A673 (cell line): Measurements from ENCODE around the gene CLEC2A. TPM values are rescaled to one million over a fixed set of nuclear protein-coding genes. Genes with fewer than 3 reads are reported as not detected.

Experiments used
- BruUV-seq: library from RNA; stranded (reverse); fragments of 400-500 nt; replicated peaks from 2 replicates; lab custom pipeline; 2021; lab: Mats Ljungman, UMichigan
- CTCF ChIA-PET: fragments of 300-600 bp; sonication (Branson Sonifier 250); formaldehyde crosslinking; loops from one replicate; lab custom pipeline; 2022; ENCODE audit warnings: antibody characterized with exemption; lab: Charles Lee
- POLR2A ChIA-PET: fragments of 300-600 bp; sonication (Branson Sonifier 250); formaldehyde crosslinking; loops from one replicate; lab custom pipeline; 2022; ENCODE audit warnings: antibody characterized with exemption; ENCODE audit not compliant: low non-redundant PET; lab: Charles Lee
- DNase-seq: peaks from one replicate; pipeline ENCODE4 v3.0.0-alpha.2; 2015; ENCODE audit warnings: low spot score
- H3K27ac ChIP-seq: fragments of 200-600 bp; sonication (generic); 2 replicates; pipeline ENCODE4 v1.5.1; 2016; ENCODE audit warnings: mixed run types, low read depth, mild to moderate bottlenecking, mixed read lengths, antibody characterized with exemption, low read length; ENCODE audit not compliant: poor library complexity, severe bottlenecking
- H3K27me3 ChIP-seq: fragments of 200-600 bp; sonication (generic); replicated peaks from 2 replicates; pipeline ENCODE4 v1.6.1; 2017; ENCODE audit warnings: mixed run types, low read depth, mild to moderate bottlenecking, mixed read lengths, antibody characterized with exemption, low read length; ENCODE audit not compliant: insufficient read depth, poor library complexity
- H3K36me3 ChIP-seq: fragments of 200-600 bp; sonication (generic); 2 replicates; pipeline ENCODE4 v1.6.1; 2016; ENCODE audit warnings: mixed run types, mild to moderate bottlenecking, mixed read lengths, antibody characterized with exemption, low read length; ENCODE audit not compliant: insufficient read depth, poor library complexity, severe bottlenecking
- H3K4me1 ChIP-seq: fragments of 200-600 bp; sonication (generic); 2 replicates; pipeline ENCODE4 v1.6.1; 2017; ENCODE audit warnings: mixed run types, mild to moderate bottlenecking, mixed read lengths, antibody characterized with exemption, low read length; ENCODE audit not compliant: insufficient read depth, poor library complexity, severe bottlenecking
- H3K4me3 ChIP-seq: fragments of 200-600 bp; sonication (generic); 2 replicates; pipeline ENCODE4 v1.5.1; 2016; ENCODE audit warnings: low read depth, mixed run types, mild to moderate bottlenecking, mixed read lengths, low read length; ENCODE audit not compliant: poor library complexity, severe bottlenecking
- H3K9me3 ChIP-seq: fragments of 200-600 bp; sonication (generic); 2 replicates; pipeline ENCODE4 v1.6.1; 2016; ENCODE audit warnings: mixed run types, low read depth, mild to moderate bottlenecking, mixed read lengths, antibody characterized with exemption, low read length; ENCODE audit not compliant: poor library complexity, severe bottlenecking
- EZH2 ChIP-seq: fragments of 200-600 bp; sonication (generic); IDR thresholded peaks from 2 replicates; pipeline ENCODE4 v1.6.1; 2017; ENCODE audit warnings: borderline replicate concordance, low read depth, mild to moderate bottlenecking, mixed read lengths, antibody characterized with exemption, low read length; ENCODE audit not compliant: poor library complexity, severe bottlenecking
- intact Hi-C: fragments of 100-400 bp; cut with micrococcal nuclease; formaldehyde crosslinking; loops from one replicate; pipeline ENCODE4 v1.10.0; 2022; ENCODE audit not compliant: unreplicated experiment
- total RNA-seq: library from RNA; stranded (reverse); gene quantifications from 2 replicates; pipeline ENCODE4 v1.2.3, GENCODE V29; 2021
- TF ChIP-seq, protein P1 (sequence below): fragments of 300-800, 200-600 bp; sonication (generic); conservative IDR thresholded peaks from 2 replicates; pipeline ENCODE4 v1.5.1; 2017; ENCODE audit warnings: low read depth, mild to moderate bottlenecking, antibody characterized with exemption, low read length, moderate library complexity, mixed read lengths

The CLEC2A gene
- total RNA-seq, 1 experiment from 2014 or later = not detected

DNA sequence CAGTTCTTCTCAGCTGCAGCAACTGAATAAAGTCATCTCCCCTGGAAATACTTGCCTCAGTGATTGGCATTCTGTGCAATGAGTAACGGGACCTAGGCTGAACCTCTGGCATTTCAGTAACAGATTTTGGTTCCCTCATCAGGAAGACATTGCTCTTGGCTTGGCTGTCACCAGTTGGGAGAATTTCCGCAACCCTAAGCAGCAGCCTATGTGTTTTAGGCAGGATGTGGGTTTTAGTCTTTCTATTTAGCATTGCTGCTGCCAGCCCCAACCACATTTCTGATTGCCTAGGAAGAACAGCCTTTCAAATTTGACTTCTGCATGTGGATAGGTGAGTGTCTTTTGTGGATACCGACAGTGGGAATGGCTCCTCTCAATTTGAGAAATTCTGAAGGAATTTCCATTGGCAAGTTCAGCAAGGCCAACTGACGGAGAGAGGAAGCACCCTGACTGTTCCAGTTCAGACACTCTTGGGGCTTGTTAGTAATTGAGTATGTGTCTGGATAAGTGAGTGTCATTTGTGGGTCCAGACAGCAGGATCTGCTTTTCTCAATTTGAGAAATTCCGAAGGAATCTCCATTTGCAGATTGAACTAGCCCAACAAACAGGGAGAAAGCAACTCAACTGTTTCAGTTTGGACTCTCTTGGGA, 19.0 kb upstream of the CLEC2A start:
- no peaks in the 10 kb centered on the region for H3K36me3 ChIP-seq
- ChIA-PET POLR2A (no interaction called here), CTCF (no interaction called here)
- H3K4me3 ChIP-seq = no peak overlapping the region
- peaks cover 47% of the 10 kb centered on the region for H3K27me3 ChIP-seq
- H3K27ac ChIP-seq = no peak overlapping the region
- no peaks in the 10 kb centered on the region for H3K9me3 ChIP-seq
- TF ChIP-seq, protein P1, sequence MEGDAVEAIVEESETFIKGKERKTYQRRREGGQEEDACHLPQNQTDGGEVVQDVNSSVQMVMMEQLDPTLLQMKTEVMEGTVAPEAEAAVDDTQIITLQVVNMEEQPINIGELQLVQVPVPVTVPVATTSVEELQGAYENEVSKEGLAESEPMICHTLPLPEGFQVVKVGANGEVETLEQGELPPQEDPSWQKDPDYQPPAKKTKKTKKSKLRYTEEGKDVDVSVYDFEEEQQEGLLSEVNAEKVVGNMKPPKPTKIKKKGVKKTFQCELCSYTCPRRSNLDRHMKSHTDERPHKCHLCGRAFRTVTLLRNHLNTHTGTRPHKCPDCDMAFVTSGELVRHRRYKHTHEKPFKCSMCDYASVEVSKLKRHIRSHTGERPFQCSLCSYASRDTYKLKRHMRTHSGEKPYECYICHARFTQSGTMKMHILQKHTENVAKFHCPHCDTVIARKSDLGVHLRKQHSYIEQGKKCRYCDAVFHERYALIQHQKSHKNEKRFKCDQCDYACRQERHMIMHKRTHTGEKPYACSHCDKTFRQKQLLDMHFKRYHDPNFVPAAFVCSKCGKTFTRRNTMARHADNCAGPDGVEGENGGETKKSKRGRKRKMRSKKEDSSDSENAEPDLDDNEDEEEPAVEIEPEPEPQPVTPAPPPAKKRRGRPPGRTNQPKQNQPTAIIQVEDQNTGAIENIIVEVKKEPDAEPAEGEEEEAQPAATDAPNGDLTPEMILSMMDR = no peak
- no peak for TF ChIP-seq EZH2
- intact Hi-C loops = no loop called here
- no TSS peak for BruUV-seq
- no peak for DNase-seq
- H3K4me1 ChIP-seq = no peaks in the 10 kb centered on the region

DNA sequence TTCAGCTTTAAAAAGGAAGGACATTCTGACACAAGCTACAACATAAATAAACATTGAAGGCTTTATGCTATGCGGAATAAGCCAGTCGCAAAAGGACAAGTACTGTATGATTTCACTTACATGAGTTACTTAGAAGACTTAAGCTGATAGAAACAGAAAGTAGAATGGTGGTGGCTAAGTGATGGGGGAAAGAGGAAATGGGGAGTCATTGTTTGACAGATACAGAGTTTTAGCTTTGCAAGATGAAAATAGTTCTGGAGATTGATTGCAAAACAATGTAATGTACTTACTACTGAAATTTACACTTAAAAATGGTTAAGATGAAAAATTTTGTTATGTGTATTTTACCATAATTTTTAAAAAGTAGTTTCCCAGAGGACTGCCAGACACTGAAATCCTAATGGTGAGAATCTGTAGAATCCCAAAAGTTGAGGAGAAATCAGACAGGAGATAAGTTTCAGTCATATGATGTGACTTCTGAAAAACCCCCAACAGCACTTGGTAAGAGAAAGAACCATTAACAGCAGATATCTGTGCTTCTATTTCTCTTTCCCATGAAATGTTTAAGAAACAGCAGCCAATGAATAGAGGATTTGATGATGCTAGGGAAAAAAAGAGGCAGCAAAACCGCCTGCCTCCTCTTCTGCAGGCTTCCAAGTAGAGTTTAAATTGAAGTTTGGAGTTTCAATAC, 16.6 kb upstream of the CLEC2A start:
- Histone ChIP-seq H3K4me3 (no peak overlapping the region), H3K9me3 (no peaks in the 10 kb centered on the region), H3K36me3 (no peaks in the 10 kb centered on the region), H3K27ac (no peak overlapping the region), H3K4me1 (peaks cover 10% of the 10 kb centered on the region), H3K27me3 (peaks cover 50% of the 10 kb centered on the region)
- POLR2A ChIA-PET = no interaction called here
- intact Hi-C loops = no loop called here
- no peak for TF ChIP-seq EZH2
- TF ChIP-seq, protein P1 = no peak
- CTCF ChIA-PET = no interaction called here
- DNase-seq = no peak
- BruUV-seq = no TSS peak

DNA sequence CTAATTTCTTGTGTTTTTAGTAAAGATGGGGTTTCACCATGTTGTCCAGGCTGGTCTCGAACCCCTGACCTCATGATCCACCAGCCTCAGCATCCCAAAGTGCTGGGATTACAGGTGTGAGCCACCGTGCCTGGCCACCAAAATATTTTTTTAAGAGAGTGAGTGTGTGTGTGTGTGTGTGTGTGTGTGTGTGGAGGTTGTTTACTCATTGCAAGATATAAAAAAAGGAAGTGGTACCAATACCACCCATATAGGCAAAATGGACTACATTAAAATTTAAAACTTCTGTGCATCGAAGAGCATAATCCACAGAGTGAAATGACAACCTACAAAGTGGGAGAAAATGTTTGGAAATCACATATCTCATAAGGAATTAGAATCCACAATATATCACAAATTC, 15.5 kb upstream of the CLEC2A start:
- peaks cover 10% of the 10 kb centered on the region for H3K4me1 ChIP-seq
- H3K27ac ChIP-seq = no peak overlapping the region
- no TSS peak for BruUV-seq
- intact Hi-C loops = no loop called here
- DNase-seq = no peak
- H3K9me3 ChIP-seq = no peaks in the 10 kb centered on the region
- H3K4me3 ChIP-seq = no peak overlapping the region
- H3K27me3 ChIP-seq = peaks cover 61% of the 10 kb centered on the region
- H3K36me3 ChIP-seq = no peaks in the 10 kb centered on the region
- ChIA-PET CTCF (no interaction called here), POLR2A (no interaction called here)
- TF ChIP-seq, protein P1 = no peak
- no peak for TF ChIP-seq EZH2
